ENCODE results near the gene NFIA. TPM values are rescaled to one million over a fixed set of nuclear protein-coding genes. Genes with fewer than 3 reads are reported as not detected.

The NFIA gene
- total and polyA plus RNA-seq, 2 of the 13 experiments (the other 11 are each of a cell fraction or from before 2014, with no cell fraction given) = 14.7 to 28.5 TPM

GRCh38 chr1:61046434-61046833 lies 35.9 kb upstream of the NFIA start:
- Histone ChIP-seq H3K79me2 (ENCODE audit: insufficient read depth, low read length) (no peaks in the 10 kb centered on the region), H3K27me3 (ENCODE audit: control insufficient read depth in 1 of 2, insufficient read depth in 2 of 2, low read length in 2 of 2) (peaks cover 2 to 18% of the 10 kb centered on the region in 2 experiments; a peak in 4 of 5 replicates), H3K27ac (ENCODE audit: extremely low read length, insufficient read depth, low read length) (no peak overlapping the region), H2AFZ (ENCODE audit: low read length) (no peak overlapping the region), H3K36me3 (replicated peaks in 1 of 2; ENCODE audit: control insufficient read depth in 1 of 2, insufficient read depth in 2 of 2, low read length in 2 of 2) (no peaks in the 10 kb centered on the region), H3K4me2 (ENCODE audit: low read depth, low read length) (no peak overlapping the region), H3K9ac (ENCODE audit: insufficient read depth, low read depth, low read length) (no peak overlapping the region), H3K9me3 (ENCODE audit: low read length) (no peaks in the 10 kb centered on the region), H4K20me1 (ENCODE audit: insufficient read depth, low read length) (no peaks in the 10 kb centered on the region), H3K4me1 (ENCODE audit: insufficient read depth, low read length) (peaks cover 10% of the 10 kb centered on the region; the same call in 1 of the 2 replicates), H3K4me3 (replicated peaks in 1 of 3; ENCODE audit: insufficient read depth in 1 of 3, low read depth in 2 of 3, low read length in 3 of 3) (no peak overlapping the region)
- CTCF ChIA-PET (ENCODE audit: low intra/inter-chr PET ratio, low total read pairs) = no interaction called here
- no peak for ATAC-seq
- BruUV-seq (replicated peaks) = no TSS peak
- intact Hi-C loops (cut with micrococcal nuclease; ENCODE audit: unreplicated experiment) (no loop called here), in situ Hi-C loops (cut with HindIII; ENCODE audit: extremely low pct_ligation_motif_present, low pct_unique_long_range_greater_than_20kb) (no loop called here)
- no peak for TF ChIP-seq ZNF747 (CRISPR knock-in tag; IDR thresholded peaks at IDR 0.05; ENCODE audit: borderline replicate concordance)
- no peak for TF ChIP-seq ZNF136 (CRISPR knock-in tag; IDR thresholded peaks at IDR 0.05; ENCODE audit: low read depth)
- TF ChIP-seq CAMTA2 (CRISPR knock-in tag; IDR thresholded peaks at IDR 0.05; ENCODE audit: borderline replicate concordance) = no peak
- no peak for TF ChIP-seq ZNF761 (CRISPR knock-in tag; conservative IDR thresholded peaks at IDR 0.05)
- TF ChIP-seq RNF2 (conservative IDR thresholded peaks at IDR 0.05; ENCODE audit: low read depth) = no peak
- no peak for TF ChIP-seq ZNF567 (CRISPR knock-in tag; IDR thresholded peaks at IDR 0.05; ENCODE audit: borderline replicate concordance)
- TF ChIP-seq CHCHD3 (CRISPR knock-in tag; IDR thresholded peaks at IDR 0.05) = no peak
- no peak for TF ChIP-seq JUN (CRISPR knock-in tag; IDR thresholded peaks at IDR 0.05)
- TF ChIP-seq ZFP82 (CRISPR knock-in tag; IDR thresholded peaks at IDR 0.05; ENCODE audit: borderline replicate concordance) = no peak
- TF ChIP-seq GATAD2A (CRISPR knock-in tag; IDR thresholded peaks at IDR 0.05) = no peak
- no peak for TF ChIP-seq REL (CRISPR knock-in tag; conservative IDR thresholded peaks at IDR 0.05)
- no peak for TF ChIP-seq ARNTL (CRISPR knock-in tag; IDR thresholded peaks at IDR 0.05)
- no peak for TF ChIP-seq KMT2A (CRISPR knock-in tag; IDR thresholded peaks at IDR 0.05)
- no peak for TF ChIP-seq HNRNPUL1 (IDR thresholded peaks at IDR 0.05; ENCODE audit: low read depth, low read length)
- no peak for TF ChIP-seq FOXC1 (CRISPR knock-in tag; IDR thresholded peaks at IDR 0.05; ENCODE audit: borderline replicate concordance)
- TF ChIP-seq ZNF549 (CRISPR knock-in tag; IDR thresholded peaks at IDR 0.05) = no peak
- TF ChIP-seq FOXP1 (IDR thresholded peaks at IDR 0.05) = no peak
- TF ChIP-seq FOXP1 (CRISPR knock-in tag; IDR thresholded peaks at IDR 0.05) = no peak
- POLR2A ChIA-PET = no interaction called here
- DNase-seq (ENCODE audit: low spot score) = no peak
- FAIRE-seq = no peak
- WGBS (ENCODE audit: low lambda C conversion rate) = 34% methylated on average over 3 of the region's 3 CpGs
